HL-60 (cell line): ENCODE data around the gene RHOBTB1.

ENCODE experiments used
- DNase-seq, 2 experiments: peaks; one replicate each; pipeline ENCODE4 v3.0.0-alpha.2; 2010 to 2020; ENCODE audit warnings: low read depth in 1 of 2, low spot score in 1 of 2
- H3K27ac ChIP-seq: fragments of 250-450 bp; sonication (Bioruptor Pico); replicated peaks from 2 replicates; pipeline ENCODE4 v1.5.1; 2020; ENCODE audit warnings: mild to moderate bottlenecking, moderate library complexity
- H3K27me3 ChIP-seq: fragments of 250-450 bp; sonication (Bioruptor Pico); 2 replicates; pipeline ENCODE4 v1.5.1; 2021; ENCODE audit warnings: mild to moderate bottlenecking, moderate library complexity; ENCODE audit not compliant: insufficient read depth, poor library complexity, severe bottlenecking
- H3K4me3 ChIP-seq: replicated peaks from 2 replicates; pipeline ENCODE4 v1.5.1; 2011; ENCODE audit warnings: mild to moderate bottlenecking, control low read depth, low read length; ENCODE audit not compliant: insufficient read depth
- CTCF ChIP-seq: IDR thresholded peaks from one replicate; pipeline ENCODE4 v1.5.1; 2011; ENCODE audit warnings: low read length, control low read depth, inconsistent platforms; ENCODE audit not compliant: insufficient read depth
- GABPA ChIP-seq: IDR thresholded peaks from 2 replicates; pipeline ENCODE4 v1.6.1; 2012; ENCODE audit warnings: low read depth
- POLR2AphosphoS5 ChIP-seq: IDR thresholded peaks from 2 replicates; pipeline ENCODE4 v1.6.1; 2012; ENCODE audit warnings: low read depth
- REST ChIP-seq: IDR thresholded peaks from 2 replicates; pipeline ENCODE4 v1.6.1; 2012; ENCODE audit warnings: low read depth; ENCODE audit not compliant: insufficient replicate concordance
- SPI1 ChIP-seq: IDR thresholded peaks from 2 replicates; pipeline ENCODE4 v1.6.1; 2012; ENCODE audit warnings: low read depth, mild to moderate bottlenecking, borderline replicate concordance

Gene RHOBTB1

GRCh38 chr10:60898321-60898720 is 45.7 kb downstream of the RHOBTB1 start:
- no peak overlapping the region for H3K27ac ChIP-seq
- no peak for TF ChIP-seq CTCF
- TF ChIP-seq REST, result no peak
- TF ChIP-seq GABPA, result no peak
- no peak for TF ChIP-seq POLR2AphosphoS5
- no peak for TF ChIP-seq SPI1
- DNase-seq, result no peak
- H3K4me3 ChIP-seq, result no peak overlapping the region
- H3K27me3 ChIP-seq, result no peaks in the 10 kb centered on the region

GRCh38 chr10:60896810-60897209 is 47.2 kb downstream of the RHOBTB1 start:
- no peak for TF ChIP-seq SPI1
- TF ChIP-seq POLR2AphosphoS5, result no peak
- no peak for TF ChIP-seq REST
- no peak for TF ChIP-seq GABPA
- TF ChIP-seq CTCF, result no peak
- no peak for DNase-seq
- Histone ChIP-seq H3K4me3 (no peak overlapping the region), H3K27me3 (no peaks in the 10 kb centered on the region), H3K27ac (no peak overlapping the region)

- no peak overlapping the region for H3K4me3 ChIP-seq
- H3K27ac ChIP-seq, result no peak overlapping the region
- no peak for DNase-seq
- H3K27me3 ChIP-seq, result no peaks in the 10 kb centered on the region
- TF ChIP-seq REST (no peak), SPI1 (no peak), CTCF (no peak), GABPA (no peak), POLR2AphosphoS5 (no peak)
Measured at GRCh38 chr10:60896033-60896432, 48.0 kb downstream of the RHOBTB1 start.
